CD4-positive, CD25-positive, alpha-beta regulatory T cell (primary cell): ENCODE measurements around the gene TYW1B. TPM values are rescaled to one million over a fixed set of nuclear protein-coding genes. Genes with fewer than 3 reads are reported as not detected.
"Not testable (repeated sequence)": the region's sequence is repeated elsewhere in the genome, so short reads cannot be mapped to it uniquely, and the experiment has no call there.

ENCODE experiments used
- ATAC-seq, 2 donors: fragments of 150-1000 bp; cut with Tn5 transposase; one replicate each; pipeline ENCODE4 v1.10.0; 2021; ENCODE audit warnings: low read depth in 2 of 2, moderate number of reproducible peaks in 2 of 2, moderate library complexity in 1 of 2
- DNase-seq, 3 donors: peaks; one replicate each; pipeline versions ENCODE4 v3.0.0 to v3.0.0-alpha.2; 2012 to 2022; ENCODE audit warnings: mixed read lengths in 1 of 3
- H3K27ac ChIP-seq: one replicate; pipeline ENCODE4 v1.7.0; 2013; ENCODE audit warnings: mild to moderate bottlenecking, low read length; ENCODE audit not compliant: insufficient read depth, poor library complexity, severe bottlenecking
- H3K27me3 ChIP-seq: one replicate; pipeline ENCODE4 v1.7.0; 2013; ENCODE audit warnings: low read length; ENCODE audit not compliant: control insufficient read depth, insufficient read depth
- H3K36me3 ChIP-seq: one replicate; pipeline ENCODE4 v1.7.0; 2013; ENCODE audit warnings: mild to moderate bottlenecking, low read length, moderate library complexity; ENCODE audit not compliant: control insufficient read depth, insufficient read depth
- H3K4me1 ChIP-seq: 2 replicates; pipeline ENCODE4 v1.7.0; 2013; ENCODE audit warnings: mild to moderate bottlenecking, low read length; ENCODE audit not compliant: insufficient read depth, control insufficient read depth, poor library complexity, severe bottlenecking
- H3K4me3 ChIP-seq: one replicate; pipeline ENCODE4 v1.7.0; 2013; ENCODE audit warnings: low read depth, mild to moderate bottlenecking, low read length, moderate library complexity
- H3K9me3 ChIP-seq, 2 experiments: 1 replicate in 1 of 2; 2 replicates in 1 of 2; pipeline ENCODE4 v1.7.0; 2013; ENCODE audit warnings: low read length in 2 of 2, mild to moderate bottlenecking in 1 of 2, moderate library complexity in 1 of 2; ENCODE audit not compliant: control insufficient read depth in 2 of 2
- H3K27ac Mint-ChIP-seq, 3 donors: one replicate each; pipeline ENCODE4 v1.8.0; 2020 to 2022; ENCODE audit warnings: mild to moderate bottlenecking in 3 of 3, mixed read lengths in 3 of 3, moderate library complexity in 2 of 3
- H3K27me3 Mint-ChIP-seq: one replicate; pipeline ENCODE4 v1.8.0; 2022; ENCODE audit warnings: mild to moderate bottlenecking, mixed read lengths
- H3K36me3 Mint-ChIP-seq: one replicate; pipeline ENCODE4 v1.8.0; 2020; ENCODE audit warnings: mixed read lengths
- H3K4me1 Mint-ChIP-seq, 4 donors: one replicate each; pipeline ENCODE4 v1.8.0; 2020 to 2022; ENCODE audit warnings: mixed read lengths in 4 of 4, mild to moderate bottlenecking in 1 of 4
- H3K4me3 Mint-ChIP-seq, 4 donors: one replicate each; pipeline ENCODE4 v1.8.0; 2020 to 2022; ENCODE audit warnings: mild to moderate bottlenecking in 4 of 4, mixed read lengths in 4 of 4, moderate library complexity in 3 of 4
- H3K9me3 Mint-ChIP-seq, 7 donors: one replicate each; pipeline ENCODE4 v1.8.0; 2020 to 2022; ENCODE audit warnings: mixed read lengths in 7 of 7, mild to moderate bottlenecking in 3 of 7, moderate library complexity in 2 of 7
- polyA plus RNA-seq, 4 donors: library from polyadenylated mRNA; unstranded; fragments of 300-500 nt; fragmentation: Illumina TruSeq; gene quantifications; one replicate each; pipeline ENCODE4 v1.2.3, GENCODE V29; 2021
- total RNA-seq: library from RNA; stranded (reverse); gene quantifications from one replicate; pipeline ENCODE4 v1.2.3, GENCODE V29; 2022

Gene TYW1B
- total and polyA plus RNA-seq, 5 donors from 2014 or later: 0.46 to 9.8 (median 0.82) TPM

DNA sequence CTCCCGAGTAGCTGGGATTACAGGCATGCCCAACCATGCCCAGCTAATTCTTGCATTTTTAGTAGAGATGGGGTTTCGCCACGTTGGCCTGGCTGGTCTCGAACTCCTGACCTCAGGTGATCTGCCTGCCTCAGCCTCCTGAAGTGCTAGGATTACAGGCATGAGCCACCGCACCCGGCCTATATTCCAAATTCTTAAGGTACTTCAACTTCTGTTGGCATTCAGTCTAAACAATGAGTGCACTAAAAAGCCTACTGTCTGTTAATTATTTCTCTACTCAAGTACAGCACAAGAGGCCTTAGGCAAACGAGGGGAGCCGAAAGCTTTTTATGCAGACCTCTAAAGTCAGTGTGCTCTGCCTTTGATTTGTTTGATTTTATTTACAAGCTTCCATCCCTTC, 243.4 kb downstream of the TYW1B start:
- not testable (repeated sequence) for H3K9me3 ChIP-seq, H3K4me3 Mint-ChIP-seq, H3K27ac Mint-ChIP-seq, H3K27me3 ChIP-seq, H3K36me3 ChIP-seq, H3K4me1 Mint-ChIP-seq, H3K27ac ChIP-seq, H3K27me3 Mint-ChIP-seq, H3K4me1 ChIP-seq, ATAC-seq, H3K4me3 ChIP-seq, DNase-seq
- peaks cover 41% of the 10 kb centered on the region for H3K36me3 Mint-ChIP-seq
- peaks cover 0 to 10% (median 5%) of the 10 kb centered on the region in 7 donors for H3K9me3 Mint-ChIP-seq

DNA sequence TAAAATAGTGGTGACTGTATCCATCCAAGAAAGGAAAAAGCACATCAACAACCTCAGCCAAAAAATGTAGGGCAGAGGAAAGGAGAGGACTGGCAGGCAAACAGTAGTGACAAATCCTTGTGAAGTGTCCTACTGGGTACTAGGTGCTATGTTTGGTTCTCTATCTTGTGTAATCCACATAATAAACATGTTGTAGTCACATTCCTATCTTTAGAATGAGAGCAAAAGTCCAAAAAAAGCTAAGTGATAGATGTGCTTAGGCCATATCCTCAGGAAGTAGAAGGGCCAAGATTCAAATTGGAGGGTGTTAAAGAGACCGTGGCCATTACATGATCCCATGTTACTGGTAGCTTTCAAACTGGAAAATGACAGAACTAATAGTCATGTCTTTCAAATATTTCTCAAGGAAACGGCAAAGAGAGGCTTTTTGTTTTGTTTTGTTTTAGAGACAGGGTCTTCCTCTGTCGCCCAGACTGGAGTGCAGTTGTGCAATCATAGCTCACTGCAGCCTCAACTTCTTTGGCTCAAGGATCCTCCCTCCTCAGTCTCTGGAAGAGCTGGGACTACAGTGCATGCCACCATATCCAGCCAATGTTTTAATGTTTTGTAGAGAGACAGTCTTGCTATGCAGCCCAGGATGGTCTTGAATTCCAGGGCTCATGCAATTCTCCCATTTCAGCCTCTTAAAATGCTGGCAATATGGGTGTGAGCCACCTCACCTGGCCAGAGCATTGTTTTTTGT, 244.2 kb downstream of the TYW1B start:
- DNase-seq, H3K27me3 Mint-ChIP-seq, H3K9me3 ChIP-seq, H3K4me1 Mint-ChIP-seq, H3K4me3 Mint-ChIP-seq, H3K4me1 ChIP-seq, H3K27ac ChIP-seq, H3K9me3 Mint-ChIP-seq, H3K4me3 ChIP-seq, H3K36me3 ChIP-seq, H3K27me3 ChIP-seq, ATAC-seq: not testable (repeated sequence)
- Mint-ChIP-seq H3K27ac (peak overlapping the region in 1 of 3 donors; percentile 61), H3K36me3 (peaks cover 46% of the 10 kb centered on the region)

DNA sequence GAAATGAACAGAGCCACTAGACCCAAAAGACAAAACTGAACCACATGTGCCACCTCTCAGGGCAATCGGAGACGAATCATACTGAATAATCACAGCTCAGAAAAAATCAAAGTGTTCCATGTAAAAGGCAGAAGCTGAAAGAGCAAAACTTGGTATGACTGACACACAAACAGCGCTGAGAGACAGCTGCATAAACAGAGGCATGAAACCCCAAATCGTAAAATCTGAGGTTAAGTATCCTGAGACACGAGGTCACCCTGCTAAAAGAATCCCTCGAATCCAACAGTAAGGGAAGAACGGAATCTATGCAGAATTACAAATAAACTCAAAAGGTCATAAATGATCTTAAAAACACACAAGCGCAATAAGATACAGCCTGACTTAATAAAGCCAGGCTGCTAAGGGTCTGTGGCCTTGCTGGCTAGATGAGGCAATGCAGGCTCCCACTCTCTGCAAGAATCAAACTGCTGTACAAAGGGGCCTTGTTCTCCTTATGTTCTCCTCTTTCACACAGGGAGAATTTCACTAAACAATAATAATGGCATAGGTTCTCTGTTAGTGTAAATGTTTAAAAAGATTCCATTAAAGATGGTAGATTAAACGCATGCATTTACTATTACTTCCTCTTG, 247.7 kb downstream of the TYW1B start:
- not testable (repeated sequence) for H3K4me1 ChIP-seq, ATAC-seq, H3K4me1 Mint-ChIP-seq, H3K27me3 ChIP-seq, H3K9me3 ChIP-seq, H3K4me3 ChIP-seq, H3K27me3 Mint-ChIP-seq, H3K4me3 Mint-ChIP-seq, H3K9me3 Mint-ChIP-seq, H3K36me3 ChIP-seq, H3K27ac ChIP-seq, DNase-seq
- Mint-ChIP-seq H3K36me3 (peaks cover 47% of the 10 kb centered on the region), H3K27ac (peak overlapping the region in 1 of 3 donors; percentile 32)

DNA sequence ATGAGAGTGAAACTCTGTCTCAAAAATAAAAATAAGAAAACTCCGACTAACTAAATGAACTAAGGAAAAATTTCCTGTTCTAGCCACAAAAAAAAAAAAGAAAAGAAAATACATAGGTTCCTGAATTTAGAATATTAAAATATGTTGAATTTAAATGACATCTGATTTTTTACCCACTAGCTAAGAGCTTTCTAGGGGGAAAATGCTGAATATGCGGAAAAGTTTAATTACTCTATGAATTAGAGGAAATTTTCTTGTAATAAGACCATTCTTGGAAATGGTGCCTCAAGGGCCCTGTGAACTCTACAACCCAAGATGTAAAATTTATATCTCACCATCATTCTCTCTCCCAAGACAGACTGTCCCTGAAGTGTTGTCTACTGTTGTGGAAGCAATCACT, 250.9 kb downstream of the TYW1B start:
- Mint-ChIP-seq H3K9me3 (peaks cover 0 to 3% (median 0%) of the 10 kb centered on the region in 7 donors), H3K36me3 (peaks cover 36% of the 10 kb centered on the region), H3K4me3 (no peak overlapping the region), H3K27ac (no peak overlapping the region), H3K27me3 (no peaks in the 10 kb centered on the region), H3K4me1 (no peaks in the 10 kb centered on the region)
- no peak for DNase-seq
- Histone ChIP-seq H3K9me3 (no peaks in the 10 kb centered on the region), H3K27me3 (no peaks in the 10 kb centered on the region), H3K4me3 (no peak overlapping the region), H3K4me1 (no peaks in the 10 kb centered on the region), H3K27ac (no peak overlapping the region), H3K36me3 (no peaks in the 10 kb centered on the region)
- no peak for ATAC-seq

DNA sequence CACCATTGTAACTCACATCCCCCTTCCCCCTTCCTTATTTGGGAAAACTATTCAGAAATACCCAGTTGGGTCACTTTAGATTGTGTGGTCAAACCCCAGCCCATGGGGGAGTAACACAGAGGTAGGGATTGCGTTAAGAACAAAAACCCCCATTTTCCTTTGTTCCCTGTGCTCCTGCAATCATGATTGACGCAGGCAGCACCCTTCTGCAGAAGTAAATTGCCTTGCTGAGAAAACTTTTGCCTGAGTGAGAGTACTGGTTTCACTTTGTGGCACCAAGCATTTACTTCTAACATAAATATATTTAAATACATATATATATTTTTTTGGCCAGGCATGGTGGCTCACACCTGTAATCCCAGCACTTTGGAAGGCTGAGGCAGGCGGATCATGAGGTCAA, 266.0 kb downstream of the TYW1B start:
- H3K4me3 Mint-ChIP-seq, H3K9me3 ChIP-seq, H3K36me3 Mint-ChIP-seq, H3K27me3 ChIP-seq, H3K4me1 ChIP-seq, H3K4me3 ChIP-seq, DNase-seq, H3K4me1 Mint-ChIP-seq, H3K27ac ChIP-seq, H3K27ac Mint-ChIP-seq, H3K36me3 ChIP-seq, ATAC-seq, H3K27me3 Mint-ChIP-seq: not testable (repeated sequence)
- H3K9me3 Mint-ChIP-seq: peaks cover 0 to 21% (median 5%) of the 10 kb centered on the region in 7 donors

DNA sequence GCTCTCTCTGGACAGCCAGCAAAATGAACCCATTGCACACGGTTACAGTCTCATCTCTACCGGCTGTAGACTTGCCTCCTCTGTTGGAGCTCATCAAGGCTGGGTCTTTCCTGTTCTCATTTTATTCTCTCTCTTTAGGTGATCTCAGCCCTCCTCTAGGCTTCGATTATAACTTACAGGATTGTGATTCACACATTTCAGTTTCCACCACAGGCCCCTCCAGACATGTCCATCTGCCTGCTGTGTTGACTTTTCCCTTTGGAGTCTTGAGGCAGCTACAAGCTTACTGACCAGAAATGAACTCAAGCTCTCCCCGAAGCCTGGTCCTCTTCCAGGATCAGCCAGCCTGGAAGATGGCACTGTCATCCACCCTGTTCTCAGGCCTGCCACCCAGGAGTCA, 268.5 kb downstream of the TYW1B start:
- H3K4me3 Mint-ChIP-seq, H3K27ac Mint-ChIP-seq, H3K27me3 Mint-ChIP-seq, H3K4me1 Mint-ChIP-seq, H3K4me1 ChIP-seq, H3K36me3 Mint-ChIP-seq, H3K36me3 ChIP-seq, H3K27ac ChIP-seq, H3K9me3 ChIP-seq, ATAC-seq, DNase-seq, H3K4me3 ChIP-seq, H3K27me3 ChIP-seq: not testable (repeated sequence)
- H3K9me3 Mint-ChIP-seq: peaks cover 0 to 20% (median 3%) of the 10 kb centered on the region in 7 donors

DNA sequence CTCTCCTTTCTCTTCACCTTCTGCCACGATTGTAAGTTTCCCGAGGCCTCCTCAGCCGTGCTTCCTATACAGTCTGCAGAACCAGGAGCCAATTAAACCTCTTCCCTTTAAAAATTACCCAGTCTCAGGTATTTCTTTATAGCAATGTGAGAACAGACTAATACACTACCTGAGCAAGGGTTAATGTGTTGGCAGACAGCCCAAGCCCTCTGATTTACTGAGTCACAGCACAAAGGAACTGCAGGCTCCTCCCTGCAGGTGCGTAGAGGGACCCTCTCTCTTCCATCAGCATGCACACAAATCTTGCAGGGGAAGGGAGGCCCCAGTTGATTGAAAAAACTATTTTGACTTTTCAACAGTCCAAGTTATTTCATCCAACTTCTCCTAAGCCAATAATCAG, 271.3 kb downstream of the TYW1B start:
- H3K27ac ChIP-seq, H3K27ac Mint-ChIP-seq, DNase-seq, ATAC-seq, H3K36me3 Mint-ChIP-seq, H3K4me1 Mint-ChIP-seq, H3K9me3 ChIP-seq, H3K4me1 ChIP-seq, H3K4me3 ChIP-seq, H3K36me3 ChIP-seq, H3K4me3 Mint-ChIP-seq, H3K27me3 ChIP-seq, H3K27me3 Mint-ChIP-seq: not testable (repeated sequence)
- H3K9me3 Mint-ChIP-seq: peaks cover 0 to 16% (median 6%) of the 10 kb centered on the region in 7 donors

DNA sequence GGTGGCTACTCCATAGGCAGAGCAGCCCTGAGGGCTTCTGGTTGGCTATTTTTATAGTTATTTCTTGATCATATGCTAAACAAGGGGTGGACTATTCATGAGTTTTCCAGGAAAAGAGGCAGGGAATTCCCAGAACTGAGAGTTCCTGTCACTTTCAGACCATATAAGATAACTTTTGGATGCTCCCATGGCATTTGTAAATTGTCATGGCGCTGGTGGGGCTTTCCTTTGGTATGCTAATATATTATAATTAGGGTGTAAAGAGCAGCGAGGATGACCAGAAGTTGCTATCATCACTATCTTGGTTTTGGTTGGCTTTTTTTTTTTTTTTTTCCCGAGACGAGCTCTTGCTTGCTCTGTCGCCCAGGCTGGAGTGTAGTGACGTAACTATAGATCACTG, 272.8 kb downstream of the TYW1B start:
- H3K4me1 Mint-ChIP-seq, H3K27me3 Mint-ChIP-seq, H3K36me3 ChIP-seq, ATAC-seq, H3K27ac ChIP-seq, H3K9me3 ChIP-seq, H3K36me3 Mint-ChIP-seq, H3K4me3 Mint-ChIP-seq, H3K27ac Mint-ChIP-seq, DNase-seq, H3K4me1 ChIP-seq, H3K27me3 ChIP-seq, H3K4me3 ChIP-seq: not testable (repeated sequence)
- peaks cover 0 to 11% (median 6%) of the 10 kb centered on the region in 7 donors for H3K9me3 Mint-ChIP-seq
